Measurements from ENCODE around the gene CP.

The CP gene

DNA sequence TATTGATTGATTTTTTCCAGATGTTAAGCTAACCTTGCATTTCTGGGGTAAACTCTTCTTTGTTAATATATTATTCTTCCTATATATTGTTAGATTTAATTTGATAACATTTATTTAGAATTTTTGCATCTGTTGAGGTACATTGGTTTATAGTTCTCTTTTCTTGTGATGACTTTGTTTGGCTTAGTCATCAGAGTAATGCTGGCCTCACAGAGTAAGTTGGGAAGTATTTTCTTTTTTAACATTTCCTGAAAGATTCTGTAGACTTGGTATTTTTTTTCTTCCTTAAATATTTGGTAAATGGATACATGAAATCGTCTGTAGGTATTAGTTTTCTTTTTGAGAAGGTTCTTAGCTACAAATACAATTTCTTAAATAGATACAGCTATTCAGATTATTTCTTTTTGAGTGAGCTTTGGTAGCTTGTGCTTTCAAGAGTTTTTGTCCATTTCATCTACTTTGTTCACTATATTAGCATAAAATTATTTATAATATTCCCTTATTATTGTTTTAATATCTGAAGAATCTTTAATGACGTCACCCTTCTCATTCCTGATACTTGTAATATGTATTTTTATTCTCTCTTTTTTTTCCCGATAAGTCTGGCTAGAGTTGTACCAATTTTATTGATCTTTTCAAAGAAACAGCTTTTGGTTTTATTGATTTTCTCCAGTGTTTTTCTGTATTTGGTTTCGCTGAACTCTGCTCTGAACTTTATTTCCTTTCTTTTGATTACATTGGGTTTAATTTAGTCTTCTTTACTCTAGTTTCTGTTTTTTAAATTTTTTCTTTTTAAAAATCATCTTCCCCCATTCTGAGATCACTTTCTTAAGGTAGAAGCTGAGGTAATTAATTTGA is 98.7 kb downstream of the CP start:
- H3K27ac ChIP-seq, result no peak overlapping the region
- DNase-seq (ENCODE audit: low spot score), result no peak
- TF ChIP-seq, protein P1, sequence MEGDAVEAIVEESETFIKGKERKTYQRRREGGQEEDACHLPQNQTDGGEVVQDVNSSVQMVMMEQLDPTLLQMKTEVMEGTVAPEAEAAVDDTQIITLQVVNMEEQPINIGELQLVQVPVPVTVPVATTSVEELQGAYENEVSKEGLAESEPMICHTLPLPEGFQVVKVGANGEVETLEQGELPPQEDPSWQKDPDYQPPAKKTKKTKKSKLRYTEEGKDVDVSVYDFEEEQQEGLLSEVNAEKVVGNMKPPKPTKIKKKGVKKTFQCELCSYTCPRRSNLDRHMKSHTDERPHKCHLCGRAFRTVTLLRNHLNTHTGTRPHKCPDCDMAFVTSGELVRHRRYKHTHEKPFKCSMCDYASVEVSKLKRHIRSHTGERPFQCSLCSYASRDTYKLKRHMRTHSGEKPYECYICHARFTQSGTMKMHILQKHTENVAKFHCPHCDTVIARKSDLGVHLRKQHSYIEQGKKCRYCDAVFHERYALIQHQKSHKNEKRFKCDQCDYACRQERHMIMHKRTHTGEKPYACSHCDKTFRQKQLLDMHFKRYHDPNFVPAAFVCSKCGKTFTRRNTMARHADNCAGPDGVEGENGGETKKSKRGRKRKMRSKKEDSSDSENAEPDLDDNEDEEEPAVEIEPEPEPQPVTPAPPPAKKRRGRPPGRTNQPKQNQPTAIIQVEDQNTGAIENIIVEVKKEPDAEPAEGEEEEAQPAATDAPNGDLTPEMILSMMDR (conservative IDR thresholded peaks at IDR 0.05; ENCODE audit: low read depth), result no peak
- ChIA-PET CTCF (interaction anchor here (0.6 to 0.8 kb wide), 3 partner anchors 148 to 171 kb away, joined by 3 to 7 read pairs (median 4); no protein-coding TSS in a partner anchor), POLR2A (ENCODE audit: low non-redundant PET) (no interaction called here)

All from RWPE1 (cell line).